GM12801 (cell line): ENCODE results near the gene SLCO2A1.

Experiments
- TF ChIP-seq, protein P1 (sequence below): IDR thresholded peaks from one replicate; pipeline ENCODE4 v1.5.1; 2011; ENCODE audit warnings: control low read depth; ENCODE audit not compliant: insufficient read length; ENCODE audit errors: extremely low read depth

The SLCO2A1 gene

DNA sequence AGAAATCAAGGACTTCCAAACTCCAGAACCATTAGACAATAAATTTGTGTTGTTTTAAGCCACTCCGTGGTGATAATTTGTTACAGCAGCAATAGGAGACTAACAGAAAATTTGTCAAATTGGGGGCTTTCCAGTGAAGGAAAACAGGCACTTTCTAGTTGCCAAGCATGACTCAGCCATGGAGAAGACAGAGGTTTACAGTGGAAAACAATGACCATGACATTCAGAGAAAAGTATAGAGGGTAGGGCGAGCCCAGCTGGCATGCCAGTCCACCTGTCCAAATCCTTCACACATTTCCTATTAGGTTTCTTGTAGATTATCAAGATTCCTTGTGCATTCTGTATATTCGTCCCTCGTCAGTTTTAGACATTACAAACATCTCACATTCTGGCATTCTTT is 24.9 kb downstream of the SLCO2A1 start:
- TF ChIP-seq, protein P1, sequence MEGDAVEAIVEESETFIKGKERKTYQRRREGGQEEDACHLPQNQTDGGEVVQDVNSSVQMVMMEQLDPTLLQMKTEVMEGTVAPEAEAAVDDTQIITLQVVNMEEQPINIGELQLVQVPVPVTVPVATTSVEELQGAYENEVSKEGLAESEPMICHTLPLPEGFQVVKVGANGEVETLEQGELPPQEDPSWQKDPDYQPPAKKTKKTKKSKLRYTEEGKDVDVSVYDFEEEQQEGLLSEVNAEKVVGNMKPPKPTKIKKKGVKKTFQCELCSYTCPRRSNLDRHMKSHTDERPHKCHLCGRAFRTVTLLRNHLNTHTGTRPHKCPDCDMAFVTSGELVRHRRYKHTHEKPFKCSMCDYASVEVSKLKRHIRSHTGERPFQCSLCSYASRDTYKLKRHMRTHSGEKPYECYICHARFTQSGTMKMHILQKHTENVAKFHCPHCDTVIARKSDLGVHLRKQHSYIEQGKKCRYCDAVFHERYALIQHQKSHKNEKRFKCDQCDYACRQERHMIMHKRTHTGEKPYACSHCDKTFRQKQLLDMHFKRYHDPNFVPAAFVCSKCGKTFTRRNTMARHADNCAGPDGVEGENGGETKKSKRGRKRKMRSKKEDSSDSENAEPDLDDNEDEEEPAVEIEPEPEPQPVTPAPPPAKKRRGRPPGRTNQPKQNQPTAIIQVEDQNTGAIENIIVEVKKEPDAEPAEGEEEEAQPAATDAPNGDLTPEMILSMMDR, result no peak

DNA sequence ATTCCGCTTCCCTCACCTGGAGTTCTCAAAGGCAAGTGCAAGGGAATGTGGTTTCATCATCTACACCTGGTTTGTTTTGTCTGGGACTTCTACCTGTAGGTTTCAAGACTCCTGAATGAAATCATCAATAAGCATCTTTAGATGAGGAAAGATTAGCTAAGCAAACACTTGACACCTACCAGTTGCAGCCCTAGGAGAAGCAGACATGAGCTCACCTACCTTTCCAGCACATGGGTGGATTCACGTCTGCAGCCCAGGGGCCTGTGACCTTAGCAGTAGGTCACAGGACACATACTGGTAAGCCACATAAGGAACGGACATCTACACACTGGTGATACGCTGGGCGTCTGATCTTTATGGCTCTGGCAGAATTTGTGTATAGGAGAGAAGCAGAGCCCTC is 26.7 kb downstream of the SLCO2A1 start:
- TF ChIP-seq, protein P1, result no peak

DNA sequence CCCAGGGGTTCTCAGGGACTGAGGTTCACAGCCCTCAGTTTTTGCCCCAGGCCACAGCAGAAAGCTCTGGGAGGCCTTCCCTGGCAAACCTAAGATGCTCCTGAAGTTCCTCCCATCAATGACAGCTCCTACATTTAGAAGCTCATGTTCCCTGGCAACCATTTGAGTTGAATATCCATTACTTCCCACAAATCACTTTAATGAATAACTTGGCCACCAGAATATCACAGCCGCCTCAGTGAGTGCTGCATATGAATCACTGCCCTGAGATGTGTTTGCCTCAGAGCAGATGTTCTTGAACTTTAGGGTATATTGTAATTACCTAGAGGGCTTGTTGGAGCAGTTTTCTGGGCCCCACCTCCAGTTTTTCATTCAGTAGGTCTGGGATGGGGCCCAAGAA is 27.4 kb downstream of the SLCO2A1 start:
- TF ChIP-seq, protein P1, result no peak

DNA sequence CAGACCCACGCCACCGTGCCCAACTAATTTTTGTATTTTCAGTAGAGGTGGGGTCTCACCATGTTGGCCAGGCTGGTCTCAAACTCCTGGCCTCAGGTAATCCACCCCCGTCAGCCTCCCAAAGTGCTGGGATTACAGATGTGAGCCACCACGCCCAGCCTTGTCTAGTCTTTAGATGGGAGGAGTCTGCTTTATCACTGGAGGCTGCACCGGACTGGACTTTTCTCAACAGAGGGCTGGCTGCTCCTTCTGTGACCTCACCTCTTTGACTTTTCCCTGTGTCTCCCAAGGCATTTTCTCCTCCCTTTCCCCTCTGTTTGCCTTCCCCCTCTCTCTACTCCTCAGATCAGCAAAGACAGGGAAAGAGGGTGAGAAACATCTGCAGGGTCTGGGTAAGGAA is 28.5 kb downstream of the SLCO2A1 start:
- TF ChIP-seq, protein P1, result no peak

DNA sequence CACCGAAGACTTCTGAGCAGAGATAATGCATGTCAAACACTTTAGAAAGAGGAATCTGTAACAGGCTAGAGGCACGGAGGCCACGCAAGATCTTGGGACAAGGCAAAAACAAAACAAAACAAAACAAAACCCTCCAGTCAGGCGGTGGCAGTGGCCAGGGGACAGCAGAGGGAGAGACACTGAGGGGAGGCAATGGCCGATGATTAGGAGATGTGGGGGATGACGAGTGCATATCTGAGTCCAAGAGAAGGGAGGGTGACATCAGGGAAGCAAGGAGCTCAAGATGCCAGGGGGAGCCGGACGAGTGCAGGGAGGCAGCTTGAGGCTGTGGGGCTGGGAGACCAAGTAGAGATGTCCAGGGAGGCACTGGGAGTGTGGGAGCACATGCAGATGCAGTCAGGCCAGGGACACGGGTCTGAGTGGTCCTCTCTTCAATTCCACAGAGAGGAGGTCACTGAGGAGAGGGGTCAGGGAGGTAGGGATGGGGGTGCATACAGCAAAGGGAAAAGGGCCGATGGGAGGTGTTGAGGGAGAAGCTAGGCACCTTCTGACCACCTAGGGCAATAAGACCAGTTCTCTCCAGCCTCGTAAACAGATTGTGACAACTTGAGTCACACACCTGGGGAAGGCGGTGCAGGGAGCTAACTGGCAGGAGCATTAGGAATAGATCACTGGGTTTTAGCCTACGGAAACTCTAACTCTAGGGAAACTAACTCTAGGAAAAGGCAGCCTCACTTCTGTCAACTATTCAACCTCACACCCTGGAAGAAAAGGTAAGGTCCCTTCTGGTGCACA is 29.6 kb downstream of the SLCO2A1 start:
- TF ChIP-seq, protein P1, result no peak

DNA sequence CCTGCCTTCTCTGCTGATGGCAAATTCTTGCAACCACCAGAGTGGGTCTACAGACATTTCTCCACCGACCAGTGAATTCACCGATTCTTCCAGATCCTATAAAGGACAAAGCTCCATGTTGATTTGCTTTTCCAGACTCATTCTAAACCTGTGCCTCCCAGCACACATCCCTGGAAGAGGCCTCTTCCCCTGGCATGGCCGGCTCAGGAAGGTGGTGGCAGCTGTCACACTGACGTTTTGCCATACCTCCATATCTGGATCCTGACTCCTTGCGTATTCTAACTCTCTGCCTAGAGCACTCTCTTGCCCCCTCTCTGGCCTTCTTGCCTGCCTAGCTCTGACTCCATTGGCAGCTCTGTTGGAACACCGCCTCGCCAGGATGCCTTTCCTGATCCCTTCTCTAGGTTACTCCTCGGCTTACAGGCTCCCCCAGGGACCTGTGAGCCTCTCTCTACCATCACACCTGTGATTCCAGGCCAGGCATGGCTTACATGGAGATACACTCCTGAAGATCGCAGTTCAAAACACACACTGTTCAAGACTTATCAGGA is 31.0 kb downstream of the SLCO2A1 start:
- TF ChIP-seq, protein P1, result no peak

DNA sequence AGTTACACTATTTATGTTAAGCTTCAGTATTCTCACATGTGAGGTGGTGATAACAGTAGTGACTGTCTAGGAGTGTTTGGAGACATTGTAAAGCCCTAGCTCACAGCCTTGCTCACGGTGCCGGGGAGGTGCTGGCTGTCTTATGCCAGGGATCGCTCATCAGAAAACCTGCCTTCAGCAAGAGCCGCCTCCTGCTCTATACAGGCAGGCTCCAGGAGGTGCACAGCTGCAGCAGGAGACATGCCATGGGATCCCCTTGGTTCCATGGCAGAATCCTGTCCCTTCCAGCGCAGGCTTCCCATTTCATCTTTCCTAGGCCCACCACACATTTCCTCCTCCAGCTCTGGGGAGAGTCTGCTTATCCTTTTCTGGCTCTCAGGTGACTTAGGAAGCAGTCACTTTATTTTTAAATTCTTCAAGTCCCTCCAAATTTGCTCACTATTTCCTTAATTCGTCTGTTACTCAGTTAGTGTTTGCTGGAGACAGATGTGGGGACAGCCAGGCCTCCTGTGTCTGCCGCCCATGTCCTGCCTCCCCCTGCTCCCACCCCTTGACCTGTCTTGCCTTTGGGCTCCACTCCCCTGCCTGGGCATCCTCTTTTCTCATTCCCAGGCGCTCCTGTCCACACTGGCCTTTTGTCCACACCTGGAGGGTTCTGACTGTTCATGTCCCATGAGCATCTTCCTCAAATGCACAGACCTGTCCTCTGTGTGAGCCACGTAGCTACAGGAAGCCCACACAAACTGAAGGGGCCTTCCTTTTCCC is 31.7 kb downstream of the SLCO2A1 start:
- TF ChIP-seq, protein P1, result no peak
